Measurements from ENCODE around the gene TICAM1. TPM values are rescaled to one million over a fixed set of nuclear protein-coding genes. Genes with fewer than 3 reads are reported as not detected.

The TICAM1 gene
- total RNA-seq, 1 donor from 2014 or later = 16.0 TPM

DNA sequence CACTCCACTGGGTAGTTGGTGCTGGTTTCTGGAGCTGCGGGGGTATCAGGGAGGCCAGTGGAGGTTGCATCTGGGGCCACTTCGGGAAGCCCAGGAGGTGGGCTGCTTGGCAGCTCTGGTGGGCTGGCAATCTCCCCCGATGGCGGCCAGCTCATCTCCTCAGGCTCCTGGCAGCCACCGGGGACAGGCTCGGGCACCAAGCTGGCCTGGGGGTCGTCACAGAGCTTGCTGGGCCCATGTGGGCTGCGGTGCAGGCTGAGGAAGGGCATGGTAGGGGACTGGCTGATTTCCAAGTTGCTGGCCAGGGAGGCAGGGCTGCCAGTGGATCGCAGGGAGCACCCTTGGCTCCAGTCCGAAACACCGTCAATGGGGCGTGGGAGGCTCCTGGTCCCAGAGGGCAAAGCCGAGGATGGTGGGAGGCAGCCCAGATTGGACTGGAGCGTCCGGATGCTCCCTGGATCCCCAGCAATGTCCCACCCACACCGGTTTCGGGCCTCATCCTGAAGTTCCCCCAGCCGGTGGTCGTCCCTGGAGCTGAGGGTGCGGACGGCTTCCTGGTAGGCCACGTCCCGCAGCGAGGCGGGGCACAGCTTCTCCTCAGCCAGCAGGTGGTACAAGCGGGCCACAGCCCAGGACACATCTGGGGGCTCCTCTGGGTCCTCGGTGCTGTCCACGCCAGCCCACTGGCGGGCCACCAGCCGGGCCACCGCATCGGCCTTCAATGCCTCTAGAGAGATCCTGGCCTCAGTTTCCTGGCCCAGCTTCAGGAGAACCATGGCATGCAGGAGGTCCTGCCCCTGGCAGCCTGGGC is 13.8 kb downstream of the TICAM1 start:
- DNase-seq (ENCODE audit: low read depth) = no peak
- Histone ChIP-seq H3K36me3 (ENCODE audit: control insufficient read depth, insufficient read depth, low read length) (peaks cover 2% of the 10 kb centered on the region), H3K27me3 (ENCODE audit: control insufficient read depth, insufficient read depth, low read length) (no peaks in the 10 kb centered on the region), H3K4me3 (ENCODE audit: low read depth, low read length) (no peak overlapping the region)
- TF ChIP-seq CTCF (IDR thresholded peaks at IDR 0.05; ENCODE audit: insufficient read depth, low read length, poor library complexity, severe bottlenecking) = no peak

DNA sequence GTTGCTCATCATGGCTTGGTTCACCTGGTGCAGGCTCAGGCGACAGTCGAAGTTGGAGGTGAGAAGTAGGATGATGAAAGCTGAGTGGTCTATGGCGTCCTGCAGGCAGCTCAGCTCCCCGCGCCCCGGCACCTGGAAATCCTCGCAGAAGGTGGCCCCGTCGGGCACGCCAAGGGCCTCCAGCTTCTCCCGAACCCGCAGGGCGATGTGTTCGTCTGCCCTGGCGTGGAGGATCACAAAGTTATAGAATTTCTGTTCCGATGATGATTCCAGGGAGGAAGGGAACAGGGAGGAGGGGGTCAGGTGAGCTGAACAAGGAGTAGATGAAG is 14.6 kb downstream of the TICAM1 start:
- TF ChIP-seq CTCF (IDR thresholded peaks at IDR 0.05; ENCODE audit: insufficient read depth, low read length, poor library complexity, severe bottlenecking) = no peak
- Histone ChIP-seq H3K27me3 (ENCODE audit: control insufficient read depth, insufficient read depth, low read length) (no peaks in the 10 kb centered on the region), H3K4me3 (ENCODE audit: low read depth, low read length) (no peak overlapping the region), H3K36me3 (ENCODE audit: control insufficient read depth, insufficient read depth, low read length) (peaks cover 2% of the 10 kb centered on the region)
- no peak for DNase-seq (ENCODE audit: low read depth)

DNA sequence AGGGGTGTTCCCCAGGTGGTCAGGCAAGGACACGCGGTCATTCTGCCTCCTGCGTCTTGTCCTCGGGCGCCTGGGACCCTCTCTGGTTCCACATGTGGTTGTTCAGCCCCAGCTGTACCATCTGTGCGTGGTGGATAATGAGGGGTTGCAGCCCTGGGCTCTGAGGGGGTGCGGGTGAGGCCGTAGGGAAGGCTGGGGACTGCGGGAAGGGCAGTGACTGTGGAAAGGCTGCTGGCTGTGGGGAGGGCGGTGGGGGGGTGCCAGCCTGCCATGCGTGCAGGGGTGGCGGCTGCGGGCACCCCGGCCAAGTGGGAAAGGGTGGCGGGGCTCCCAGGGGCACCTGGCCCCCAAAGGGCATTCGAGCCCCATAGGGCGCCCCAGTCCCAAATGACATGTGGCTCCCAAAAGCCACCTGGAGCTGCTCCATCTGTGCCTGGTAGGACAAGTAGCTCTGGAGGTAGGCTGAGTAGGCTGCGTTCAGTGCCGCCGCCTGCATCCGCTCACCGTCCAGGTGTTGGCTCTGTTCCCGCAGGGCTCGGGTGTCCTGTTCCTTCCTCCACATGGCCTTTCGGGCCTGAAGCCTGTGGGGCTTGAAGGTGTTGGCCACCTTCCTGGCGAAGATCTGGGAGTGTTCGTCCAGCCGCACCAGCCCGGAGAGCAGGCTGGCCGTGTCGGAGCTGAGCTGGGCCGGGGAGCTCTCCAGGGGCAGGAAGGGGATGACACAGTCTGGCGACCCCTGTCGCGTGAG is 15.1 kb downstream of the TICAM1 start:
- no peak for DNase-seq (ENCODE audit: low read depth)
- Histone ChIP-seq H3K36me3 (ENCODE audit: control insufficient read depth, insufficient read depth, low read length) (peaks cover 2% of the 10 kb centered on the region), H3K27me3 (ENCODE audit: control insufficient read depth, insufficient read depth, low read length) (no peaks in the 10 kb centered on the region), H3K4me3 (ENCODE audit: low read depth, low read length) (no peak overlapping the region)
- TF ChIP-seq CTCF (IDR thresholded peaks at IDR 0.05; ENCODE audit: insufficient read depth, low read length, poor library complexity, severe bottlenecking) = no peak

DNA sequence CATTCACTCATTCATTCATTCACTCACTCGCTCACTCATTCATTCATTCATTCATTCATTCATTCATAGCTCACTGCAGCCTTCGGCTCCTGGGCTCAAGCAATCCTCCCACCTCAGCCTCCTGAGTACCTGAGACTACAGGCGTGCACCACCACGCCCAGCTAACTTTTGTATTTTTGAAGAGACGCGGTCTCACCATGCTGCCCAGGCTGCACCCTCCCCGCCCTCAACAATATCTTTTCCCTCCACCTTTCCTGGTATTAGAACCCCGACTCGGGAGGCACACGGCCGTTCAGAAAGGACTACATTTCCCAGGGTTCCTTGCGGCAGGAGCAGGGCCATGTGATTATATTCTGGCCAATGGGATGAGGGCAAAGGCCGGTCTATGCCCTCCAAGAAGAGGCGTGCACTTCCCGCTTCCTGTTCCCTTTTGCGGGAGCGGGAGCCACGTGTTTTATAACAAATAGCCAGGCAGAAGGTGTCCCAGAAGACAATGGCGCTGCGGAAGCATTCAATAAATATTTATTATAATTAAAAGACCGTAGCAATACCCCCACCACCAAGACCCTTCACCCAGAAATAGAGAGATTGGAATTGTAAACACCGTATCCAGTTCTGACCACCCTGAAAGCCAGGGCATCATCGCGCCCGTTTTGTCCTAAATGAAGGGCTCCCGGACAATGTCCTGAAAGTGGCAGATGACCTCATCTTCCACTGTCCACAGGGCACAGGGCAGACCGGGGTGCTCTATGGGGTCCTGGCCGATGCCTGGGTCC is 15.9 kb downstream of the TICAM1 start:
- TF ChIP-seq CTCF (IDR thresholded peaks at IDR 0.05; ENCODE audit: insufficient read depth, low read length, poor library complexity, severe bottlenecking) = no peak
- H3K27me3 ChIP-seq (ENCODE audit: control insufficient read depth, insufficient read depth, low read length) = no peaks in the 10 kb centered on the region
- H3K36me3 ChIP-seq (ENCODE audit: control insufficient read depth, insufficient read depth, low read length) = peaks cover 2% of the 10 kb centered on the region
- peak; percentile 65 for DNase-seq (ENCODE audit: low read depth)
- H3K4me3 ChIP-seq (ENCODE audit: low read depth, low read length) = no peak overlapping the region

GRCh38 chr19:4814625-4815425 is 16.7 kb downstream of the TICAM1 start:
- TF ChIP-seq CTCF (IDR thresholded peaks at IDR 0.05; ENCODE audit: insufficient read depth, low read length, poor library complexity, severe bottlenecking) = no peak
- Histone ChIP-seq H3K4me3 (ENCODE audit: low read depth, low read length) (no peak overlapping the region), H3K27me3 (ENCODE audit: control insufficient read depth, insufficient read depth, low read length) (no peaks in the 10 kb centered on the region)

More at GRCh38 chr19:4814625-4815425, 16.7 kb downstream of the TICAM1 start:
- no peak for DNase-seq (ENCODE audit: low read depth)
- H3K36me3 ChIP-seq (ENCODE audit: control insufficient read depth, insufficient read depth, low read length) = peaks cover 2% of the 10 kb centered on the region
